Measurements from ENCODE around the gene VCX2. TPM values are rescaled to one million over a fixed set of nuclear protein-coding genes. Genes with fewer than 3 reads are reported as not detected.

The VCX2 gene
- total RNA-seq, 4 donors from 2014 or later = not detected

GRCh38 chrX:8192276-8192675, 21.2 kb upstream of the VCX2 start:
- no peak for TF ChIP-seq EP300 (IDR thresholded peaks at IDR 0.05)
- no peak for TF ChIP-seq CTCF (IDR thresholded peaks at IDR 0.05)
- Histone ChIP-seq H3K4me1 (no peaks in the 10 kb centered on the region), H3K36me3 (no peaks in the 10 kb centered on the region), H3K27ac (no peak overlapping the region), H3K9me3 (no peaks in the 10 kb centered on the region), H3K27me3 (no peaks in the 10 kb centered on the region), H3K4me3 (no peak overlapping the region)
- 75 to 94% methylated on average over 2 of the region's 2 CpGs for WGBS, 2 donors (ENCODE audit: low coverage in 1 of 2)
- ATAC-seq = no peak

DNA sequence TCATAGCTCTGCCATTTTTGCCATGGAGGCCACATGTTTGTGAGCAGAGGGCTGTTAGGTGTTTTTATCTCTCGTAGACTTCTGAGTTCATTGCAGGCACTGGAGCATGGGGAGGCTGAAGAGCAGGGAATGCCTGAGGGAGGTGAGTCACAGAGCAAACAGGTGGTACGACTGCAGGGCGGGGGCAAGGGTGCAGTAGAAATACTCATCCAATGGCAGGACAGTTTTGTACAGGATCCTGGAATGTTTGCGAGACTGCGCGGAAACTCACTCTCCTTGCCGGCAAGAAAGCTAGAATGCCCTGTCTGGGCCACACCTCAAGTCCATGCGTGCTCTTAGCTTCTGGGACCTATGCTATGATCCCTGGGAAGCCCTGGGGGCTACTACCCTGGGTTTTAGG, 20.0 kb upstream of the VCX2 start:
- H3K9me3 ChIP-seq = no peaks in the 10 kb centered on the region
- H3K4me1 ChIP-seq = no peaks in the 10 kb centered on the region
- H3K36me3 ChIP-seq = no peaks in the 10 kb centered on the region
- ATAC-seq = no peak
- TF ChIP-seq CTCF (IDR thresholded peaks at IDR 0.05) = no peak
- TF ChIP-seq POLR2AphosphoS5 (IDR thresholded peaks at IDR 0.05) = no peak
- TF ChIP-seq EP300 (IDR thresholded peaks at IDR 0.05) = no peak
- no peak for TF ChIP-seq POLR2A (IDR thresholded peaks at IDR 0.05)
- no peak overlapping the region for H3K4me3 ChIP-seq
- no peak overlapping the region for H3K27ac ChIP-seq
- 92 to 100% methylated on average over 1 to 7 of the region's 8 CpGs for WGBS, 2 donors (ENCODE audit: low coverage in 1 of 2)
- no peaks in the 10 kb centered on the region for H3K27me3 ChIP-seq

DNA sequence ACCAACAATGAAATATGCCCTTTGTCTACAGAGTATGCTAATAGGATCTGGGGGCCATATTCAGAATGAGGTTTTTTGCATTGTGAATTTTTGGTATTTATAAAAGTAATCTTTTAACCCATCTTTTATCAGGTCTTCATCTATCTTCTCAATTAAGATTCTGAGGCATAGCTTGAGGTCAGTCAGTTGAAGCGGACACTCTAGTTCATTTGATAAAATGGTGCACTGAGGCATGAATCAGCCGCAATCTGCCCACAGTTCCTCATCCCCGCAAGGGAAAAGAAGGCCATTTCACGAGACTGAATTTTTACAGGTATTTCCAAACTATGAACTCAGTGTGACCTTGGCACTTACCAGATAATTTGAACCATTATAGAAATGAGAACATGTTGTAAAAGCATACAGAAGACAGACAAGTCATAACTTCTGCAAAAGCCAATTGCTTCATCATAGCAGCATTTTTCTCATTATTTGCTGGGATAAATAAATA, 19.3 kb upstream of the VCX2 start:
- no peaks in the 10 kb centered on the region for H3K27me3 ChIP-seq
- no peaks in the 10 kb centered on the region for H3K36me3 ChIP-seq
- TF ChIP-seq EP300 (IDR thresholded peaks at IDR 0.05) = no peak
- TF ChIP-seq POLR2AphosphoS5 (IDR thresholded peaks at IDR 0.05) = no peak
- TF ChIP-seq CTCF (IDR thresholded peaks at IDR 0.05) = no peak
- TF ChIP-seq POLR2A (IDR thresholded peaks at IDR 0.05) = no peak
- no peaks in the 10 kb centered on the region for H3K9me3 ChIP-seq
- ATAC-seq = no peak
- H3K27ac ChIP-seq = no peak overlapping the region
- 67 to 90% methylated on average over 1 to 4 of the region's 4 CpGs for WGBS, 2 donors (ENCODE audit: low coverage in 1 of 2)
- no peaks in the 10 kb centered on the region for H3K4me1 ChIP-seq
- no peak overlapping the region for H3K4me3 ChIP-seq

DNA sequence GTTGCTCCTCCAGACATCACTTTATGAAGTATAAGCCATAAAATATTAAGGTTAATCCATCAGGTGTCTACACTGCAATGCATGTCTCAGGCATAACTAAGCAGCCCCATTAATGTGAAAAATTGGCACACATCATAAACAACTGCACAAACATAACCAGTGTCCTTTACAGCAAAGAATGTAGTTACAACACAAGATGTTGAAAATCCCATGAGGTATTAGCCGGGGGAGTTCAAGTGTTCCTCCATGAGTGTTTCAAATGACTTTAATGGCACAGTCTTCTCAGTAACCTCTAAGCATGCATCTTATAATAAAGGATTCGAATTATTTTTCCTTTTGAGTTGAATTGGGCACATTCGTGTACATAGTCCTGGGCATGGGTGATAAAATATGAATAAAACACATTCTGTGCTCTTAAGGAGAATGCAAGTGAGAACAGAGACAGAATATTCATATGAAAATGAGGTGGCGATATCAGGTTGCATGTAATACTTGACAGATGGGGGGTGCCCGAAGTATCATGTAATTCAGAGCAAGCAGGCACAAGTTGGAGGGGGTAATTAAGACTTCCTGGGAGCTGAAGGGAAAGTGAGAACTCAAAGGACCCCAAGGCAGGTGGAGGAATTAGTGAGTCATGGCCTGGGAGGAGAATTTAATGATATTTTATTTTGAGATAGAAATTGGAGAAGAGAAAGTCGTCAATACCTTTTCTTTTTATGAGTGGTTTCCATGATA, 18.2 kb upstream of the VCX2 start:
- Histone ChIP-seq H3K4me1 (no peaks in the 10 kb centered on the region), H3K36me3 (no peaks in the 10 kb centered on the region), H3K27ac (no peak overlapping the region), H3K27me3 (no peaks in the 10 kb centered on the region), H3K9me3 (no peaks in the 10 kb centered on the region), H3K4me3 (no peak overlapping the region)
- WGBS, 2 donors (ENCODE audit: low coverage in 1 of 2) = 81 to 85% methylated on average over 6 of the region's 6 CpGs
- TF ChIP-seq POLR2AphosphoS5 (IDR thresholded peaks at IDR 0.05) = no peak
- TF ChIP-seq CTCF (IDR thresholded peaks at IDR 0.05) = no peak
- TF ChIP-seq EP300 (IDR thresholded peaks at IDR 0.05) = no peak
- no peak for TF ChIP-seq POLR2A (IDR thresholded peaks at IDR 0.05)
- ATAC-seq = no peak

DNA sequence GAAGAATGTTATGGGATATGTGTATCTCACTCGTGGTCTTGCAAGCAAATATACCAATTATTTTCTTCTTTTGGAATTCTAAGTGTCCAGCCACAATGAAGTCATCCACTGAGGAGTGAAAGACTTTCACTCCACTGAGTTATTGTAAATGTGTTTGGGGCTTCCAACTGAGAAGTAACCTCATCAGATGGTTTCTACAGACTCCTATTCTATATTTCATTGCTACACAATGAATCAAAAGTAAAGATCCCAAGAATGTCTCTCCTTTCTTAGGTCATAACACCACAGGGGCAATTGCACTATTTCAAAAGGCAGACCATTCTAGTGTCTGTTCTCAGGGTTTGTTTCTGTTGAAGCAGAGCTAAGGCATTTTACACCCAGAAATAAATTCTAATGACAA, 12.3 kb upstream of the VCX2 start:
- Histone ChIP-seq H3K27ac (no peak overlapping the region), H3K36me3 (no peaks in the 10 kb centered on the region), H3K4me1 (no peaks in the 10 kb centered on the region), H3K4me3 (no peak overlapping the region), H3K27me3 (no peaks in the 10 kb centered on the region), H3K9me3 (no peaks in the 10 kb centered on the region)
- TF ChIP-seq EP300 (IDR thresholded peaks at IDR 0.05) (no peak), POLR2A (IDR thresholded peaks at IDR 0.05) (no peak), CTCF (IDR thresholded peaks at IDR 0.05) (no peak), POLR2AphosphoS5 (IDR thresholded peaks at IDR 0.05) (no peak)
- ATAC-seq = no peak
- WGBS, 2 donors (ENCODE audit: low coverage in 1 of 2) = 64 to 70% methylated on average over 1 of the region's 1 CpG
